NB4 (cell line): Measurements from ENCODE around the gene SFRP5.

Source experiments
- POLR2A ChIP-seq: IDR thresholded peaks from 2 replicates; pipeline ENCODE4 v1.6.1; 2011; ENCODE audit warnings: mild to moderate bottlenecking; ENCODE audit not compliant: insufficient read length; ENCODE audit errors: extremely low read depth
- TF ChIP-seq, protein P1 (sequence below): IDR thresholded peaks from one replicate; pipeline ENCODE4 v1.5.1; 2012; ENCODE audit warnings: low read depth, low read length
- TF ChIP-seq, protein P2 (sequence below): IDR thresholded peaks from 2 replicates; pipeline ENCODE4 v1.6.1; 2011; ENCODE audit warnings: low read depth, low read length

- no peak for TF ChIP-seq POLR2A
- TF ChIP-seq, protein P1, sequence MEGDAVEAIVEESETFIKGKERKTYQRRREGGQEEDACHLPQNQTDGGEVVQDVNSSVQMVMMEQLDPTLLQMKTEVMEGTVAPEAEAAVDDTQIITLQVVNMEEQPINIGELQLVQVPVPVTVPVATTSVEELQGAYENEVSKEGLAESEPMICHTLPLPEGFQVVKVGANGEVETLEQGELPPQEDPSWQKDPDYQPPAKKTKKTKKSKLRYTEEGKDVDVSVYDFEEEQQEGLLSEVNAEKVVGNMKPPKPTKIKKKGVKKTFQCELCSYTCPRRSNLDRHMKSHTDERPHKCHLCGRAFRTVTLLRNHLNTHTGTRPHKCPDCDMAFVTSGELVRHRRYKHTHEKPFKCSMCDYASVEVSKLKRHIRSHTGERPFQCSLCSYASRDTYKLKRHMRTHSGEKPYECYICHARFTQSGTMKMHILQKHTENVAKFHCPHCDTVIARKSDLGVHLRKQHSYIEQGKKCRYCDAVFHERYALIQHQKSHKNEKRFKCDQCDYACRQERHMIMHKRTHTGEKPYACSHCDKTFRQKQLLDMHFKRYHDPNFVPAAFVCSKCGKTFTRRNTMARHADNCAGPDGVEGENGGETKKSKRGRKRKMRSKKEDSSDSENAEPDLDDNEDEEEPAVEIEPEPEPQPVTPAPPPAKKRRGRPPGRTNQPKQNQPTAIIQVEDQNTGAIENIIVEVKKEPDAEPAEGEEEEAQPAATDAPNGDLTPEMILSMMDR = no peak
- TF ChIP-seq, protein P2, sequence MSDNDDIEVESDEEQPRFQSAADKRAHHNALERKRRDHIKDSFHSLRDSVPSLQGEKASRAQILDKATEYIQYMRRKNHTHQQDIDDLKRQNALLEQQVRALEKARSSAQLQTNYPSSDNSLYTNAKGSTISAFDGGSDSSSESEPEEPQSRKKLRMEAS = no peak
These were observed 38.5 kb downstream of the SFRP5 start for GRCh38 chr10:97733256-97733655.
